Measurements from ENCODE around the gene MYO1C.

Gene MYO1C

GRCh38 chr17:1414634-1415033, 77.9 kb downstream of the MYO1C start:
- Histone ChIP-seq H4K12ac (ENCODE audit: low read depth, low read length) (no peak overlapping the region), H3K18ac (ENCODE audit: low read length) (no peak overlapping the region), H2BK5ac (ENCODE audit: low read depth, low read length, poor library complexity) (no peak overlapping the region), H3K27ac (ENCODE audit: low read depth, low read length) (no peak overlapping the region), H3K36me3 (ENCODE audit: control insufficient read depth in 1 of 2, insufficient read depth in 2 of 2, low read length in 2 of 2) (peaks cover 2 to 4% of the 10 kb centered on the region in 2 experiments), H3K79me2 (ENCODE audit: control insufficient read depth, insufficient read depth, low read length, poor library complexity) (no peaks in the 10 kb centered on the region), H3K79me1 (ENCODE audit: low read length) (no peaks in the 10 kb centered on the region), H4K91ac (ENCODE audit: low read depth, low read length) (no peak overlapping the region), H3K4me1 (ENCODE audit: control insufficient read depth in 1 of 2, insufficient read depth in 2 of 2, low read length in 2 of 2) (no peaks in the 10 kb centered on the region), H4K8ac (ENCODE audit: low read depth, low read length) (no peak overlapping the region), H3K4ac (ENCODE audit: low read depth, low read length) (no peak overlapping the region), H3K9me3 (ENCODE audit: insufficient read depth, low read depth, low read length) (peaks cover 2% of the 10 kb centered on the region), H3K23ac (ENCODE audit: low read length) (no peak overlapping the region), H3K9ac (ENCODE audit: low read length) (no peak overlapping the region), H3K27me3 (ENCODE audit: insufficient read depth, low read length) (no peaks in the 10 kb centered on the region), H2AFZ (ENCODE audit: insufficient read depth, low read length, poor library complexity) (no peak overlapping the region), H2BK120ac (ENCODE audit: insufficient read depth, low read length, poor library complexity) (no peak overlapping the region), H3K4me2 (ENCODE audit: low read length) (no peak overlapping the region), H2BK12ac (ENCODE audit: low read length) (no peak overlapping the region), H3K14ac (ENCODE audit: low read length) (no peak overlapping the region), H3K4me3 (ENCODE audit: low read depth, low read length) (no peak overlapping the region), H2AK5ac (ENCODE audit: low read length) (no peak overlapping the region)
- no peak for DNase-seq
- no CpG with 5 or more reads among the region's 10 CpGs for WGBS (ENCODE audit: extremely low coverage, insufficient coverage, insufficient read length)
